RWPE2 (cell line): ENCODE results near the gene KREMEN1.

Source experiments
- ATAC-seq: fragments of 200-7000 bp; cut with Tn5 transposase; 3 replicates; pipeline ENCODE4 v1.9.1; 2021; ENCODE audit warnings: low read depth
- DNase-seq: peaks from one replicate; pipeline ENCODE4 v3.0.0-alpha.2; 2020; ENCODE audit warnings: low spot score
- H3K27ac ChIP-seq: fragments of 450-650 bp; 2 replicates; pipeline ENCODE4 v1.5.1; 2017; ENCODE audit warnings: mild to moderate bottlenecking; ENCODE audit not compliant: poor library complexity, severe bottlenecking
- H3K27me3 ChIP-seq: fragments of 250-450 bp; sonication (Bioruptor Pico); 2 replicates; pipeline ENCODE4 v1.5.1; 2021; ENCODE audit warnings: mild to moderate bottlenecking, moderate library complexity; ENCODE audit not compliant: insufficient read depth, poor library complexity, severe bottlenecking
- H3K36me3 ChIP-seq: fragments of 250-450 bp; sonication (Bioruptor Pico); 2 replicates; pipeline ENCODE4 v1.5.1; 2020; ENCODE audit warnings: low read depth, mild to moderate bottlenecking, moderate library complexity
- H3K4me1 ChIP-seq: fragments of 250-450 bp; sonication (Bioruptor Pico); 2 replicates; pipeline ENCODE4 v1.5.1; 2021; ENCODE audit warnings: mild to moderate bottlenecking, moderate library complexity; ENCODE audit not compliant: insufficient read depth, poor library complexity, severe bottlenecking
- H3K4me3 ChIP-seq: fragments of 250-450 bp; sonication (Bioruptor Pico); 2 replicates; pipeline ENCODE4 v1.5.1; 2021; ENCODE audit warnings: mild to moderate bottlenecking, moderate library complexity; ENCODE audit not compliant: severe bottlenecking
- H3K9me3 ChIP-seq: fragments of 250-450 bp; sonication (Bioruptor Pico); 2 replicates; pipeline ENCODE4 v1.5.1; 2021; ENCODE audit warnings: mild to moderate bottlenecking, moderate library complexity; ENCODE audit not compliant: severe bottlenecking
- CTCF ChIP-seq: fragments of 450-650 bp; IDR thresholded peaks from one replicate; pipeline ENCODE4 v1.5.1; 2017; ENCODE audit warnings: mild to moderate bottlenecking, moderate library complexity; ENCODE audit not compliant: poor library complexity, severe bottlenecking

The KREMEN1 gene

DNA sequence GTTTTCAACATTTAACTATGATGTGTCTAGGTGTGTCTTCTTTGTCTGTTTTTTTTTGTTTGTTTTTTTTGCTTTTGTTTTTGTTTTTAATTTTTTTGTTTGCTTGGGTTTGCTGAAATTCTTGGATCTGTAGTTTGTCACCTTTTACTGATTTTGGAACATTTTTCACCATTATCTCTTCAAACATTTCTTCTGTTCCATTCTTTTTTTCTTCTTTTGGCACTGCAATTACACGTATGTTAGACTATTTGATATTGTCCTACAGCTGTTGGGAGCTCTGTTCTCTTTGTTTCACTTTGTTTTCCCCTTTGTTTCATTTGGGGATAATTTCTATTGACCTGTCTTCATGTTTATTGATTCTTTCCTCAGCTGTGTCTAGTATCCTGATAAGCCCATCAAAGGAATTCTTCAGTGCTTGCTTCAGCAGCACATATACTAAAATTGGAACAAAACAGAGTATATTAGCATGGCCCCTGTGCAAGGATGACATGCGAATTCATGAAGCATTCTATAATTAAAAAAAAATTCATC, 60.8 kb downstream of the KREMEN1 start:
- Histone ChIP-seq H3K36me3 (no peaks in the 10 kb centered on the region), H3K27me3 (no peaks in the 10 kb centered on the region), H3K4me3 (no peak overlapping the region), H3K27ac (no peak overlapping the region), H3K4me1 (no peaks in the 10 kb centered on the region), H3K9me3 (no peaks in the 10 kb centered on the region)
- DNase-seq (no peak), ATAC-seq (no peak)
- TF ChIP-seq CTCF: no peak

DNA sequence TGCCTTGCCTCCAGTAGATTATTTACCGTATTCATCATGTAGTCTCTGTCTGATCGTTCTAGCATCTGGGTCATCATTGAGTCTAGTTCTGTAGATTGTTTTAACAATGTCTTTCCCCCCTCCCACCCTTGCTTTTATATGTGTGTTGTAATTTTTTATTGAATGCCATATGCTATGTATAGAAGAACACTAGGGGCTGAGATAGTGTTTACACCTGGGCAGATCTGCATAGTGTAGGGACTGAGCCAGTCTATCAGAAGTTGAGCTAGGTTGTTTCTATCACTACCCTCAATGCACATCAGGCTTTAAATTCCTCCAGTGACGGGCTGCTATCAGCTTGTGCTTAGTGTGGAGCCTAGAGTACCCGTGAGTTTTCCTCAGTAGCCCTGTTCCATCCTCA, 61.6 kb downstream of the KREMEN1 start:
- TF ChIP-seq CTCF: no peak
- Histone ChIP-seq H3K9me3 (no peaks in the 10 kb centered on the region), H3K27ac (no peak overlapping the region), H3K27me3 (no peaks in the 10 kb centered on the region), H3K4me3 (no peak overlapping the region), H3K36me3 (no peaks in the 10 kb centered on the region), H3K4me1 (no peaks in the 10 kb centered on the region)
- DNase-seq: no peak
- ATAC-seq: no peak

GRCh38 chr22:29136782-29137700, 64.2 kb downstream of the KREMEN1 start:
- no peaks in the 10 kb centered on the region for H3K9me3 ChIP-seq
- no peak for TF ChIP-seq CTCF
- no peaks in the 10 kb centered on the region for H3K4me1 ChIP-seq
- H3K27me3 ChIP-seq: no peaks in the 10 kb centered on the region
- no peak overlapping the region for H3K4me3 ChIP-seq
- no peak for DNase-seq
- no peaks in the 10 kb centered on the region for H3K36me3 ChIP-seq
- no peak for ATAC-seq
- H3K27ac ChIP-seq: no peak overlapping the region

DNA sequence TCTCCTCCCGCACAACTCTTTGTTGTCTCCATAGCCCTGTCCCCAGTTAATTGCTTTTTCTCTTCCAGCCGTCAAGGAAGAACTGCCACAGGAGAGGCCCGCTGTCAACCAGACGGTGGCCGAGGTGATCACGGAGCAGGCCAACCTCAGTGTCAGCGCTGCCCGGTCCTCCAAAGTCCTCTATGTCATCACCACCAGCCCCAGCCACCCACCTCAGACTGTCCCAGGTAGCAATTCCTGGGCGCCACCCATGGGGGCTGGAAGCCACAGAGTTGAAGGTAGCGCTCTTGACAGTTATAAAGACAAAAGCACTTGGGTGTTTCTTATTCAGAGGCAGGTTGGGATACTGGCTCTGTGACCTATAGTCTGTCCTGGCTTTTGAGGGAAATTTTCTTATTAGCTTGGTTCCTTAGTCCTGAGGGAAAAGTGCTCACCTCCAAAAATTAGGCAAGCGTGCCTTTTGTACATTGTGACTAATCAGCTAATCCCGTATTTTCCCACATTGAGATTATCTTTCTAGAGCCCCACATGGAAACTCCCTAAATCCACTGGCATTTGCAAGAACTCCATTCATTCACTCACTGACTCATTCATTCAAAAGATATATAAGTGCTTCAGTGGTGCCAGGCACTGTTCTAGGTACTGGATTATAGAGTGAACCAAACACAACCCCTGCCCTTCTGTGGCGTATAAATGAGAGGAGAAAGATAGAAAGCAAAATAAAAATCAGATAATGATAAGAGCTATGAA, 65.9 kb downstream of the KREMEN1 start:
- Histone ChIP-seq H3K27ac (no peak overlapping the region), H3K4me3 (no peak overlapping the region), H3K9me3 (no peaks in the 10 kb centered on the region), H3K27me3 (no peaks in the 10 kb centered on the region), H3K4me1 (no peaks in the 10 kb centered on the region), H3K36me3 (no peaks in the 10 kb centered on the region)
- TF ChIP-seq CTCF: no peak
- DNase-seq (no peak), ATAC-seq (no peak)
